ENCODE results near the gene FASN. TPM values are rescaled to one million over a fixed set of nuclear protein-coding genes. Genes with fewer than 3 reads are reported as not detected.

FASN gene
- total and polyA plus RNA-seq, 2 donors (not counting 3 experiments of a cell fraction or from before 2014, with no cell fraction given), result 101 to 360 TPM

- ChIA-PET CTCF (no interaction called here), POLR2A (no interaction called here)
- no peak overlapping the region for H3K27ac ChIP-seq (ENCODE audit: insufficient read depth, low read depth, low read length)
- H2AFZ ChIP-seq (ENCODE audit: low read depth, low read length), result no peak overlapping the region
- intact Hi-C loops (cut with micrococcal nuclease) (no loop called here), dilution Hi-C loops (cut with MboI; ENCODE audit: extremely low pct_ligation_motif_present, low sequenced_read_pairs) (no loop called here)
- TF ChIP-seq MYC (IDR thresholded peaks at IDR 0.05; ENCODE audit: low read depth, low read length) (no peak), CTCF (IDR thresholded peaks at IDR 0.05; ENCODE audit: extremely low read depth in 1 of 2, insufficient read depth in 1 of 2, low read depth in 1 of 2, low read length in 2 of 2) (no peak), JUN (IDR thresholded peaks at IDR 0.05; ENCODE audit: borderline replicate concordance, insufficient read depth, insufficient read length, low read depth) (no peak), POLR2AphosphoS5 (IDR thresholded peaks at IDR 0.05; ENCODE audit: insufficient read depth, low read depth, low read length) (no peak), FOS (IDR thresholded peaks at IDR 0.05; ENCODE audit: borderline replicate concordance, insufficient read depth, low read length) (no peak), EZH2 (IDR thresholded peaks at IDR 0.05; ENCODE audit: borderline replicate concordance, low read depth, low read length, severe bottlenecking) (no peak), GATA2 (IDR thresholded peaks at IDR 0.05; ENCODE audit: insufficient read depth, insufficient read length, low read depth, low read length) (no peak), POLR2A (IDR thresholded peaks at IDR 0.05; ENCODE audit: low read depth, low read length) (no peak)
- TF ChIP-seq, protein P1, sequence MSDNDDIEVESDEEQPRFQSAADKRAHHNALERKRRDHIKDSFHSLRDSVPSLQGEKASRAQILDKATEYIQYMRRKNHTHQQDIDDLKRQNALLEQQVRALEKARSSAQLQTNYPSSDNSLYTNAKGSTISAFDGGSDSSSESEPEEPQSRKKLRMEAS (IDR thresholded peaks at IDR 0.05; ENCODE audit: insufficient read depth, insufficient read length), result no peak
- no peaks in the 10 kb centered on the region for H3K9me3 ChIP-seq (replicated peaks; ENCODE audit: control insufficient read depth, insufficient read depth, low read length)
- no peak for FAIRE-seq
- BruUV-seq (replicated peaks), result no TSS peak
- no peaks in the 10 kb centered on the region for H3K27me3 ChIP-seq (ENCODE audit: control insufficient read depth in 2 of 2, insufficient read depth in 2 of 2, low read length in 2 of 2)
- H3K36me3 ChIP-seq (ENCODE audit: control insufficient read depth in 2 of 2, extremely low read depth in 1 of 2, insufficient read depth in 2 of 2, low read length in 2 of 2), result no peaks in the 10 kb centered on the region
- no peaks in the 10 kb centered on the region for H3K79me2 ChIP-seq (ENCODE audit: control insufficient read depth, insufficient read depth, low read length)
- no peak for DNase-seq (ENCODE audit: low read depth, low spot score)
- H4K20me1 ChIP-seq (replicated peaks; ENCODE audit: control insufficient read depth, extremely low read depth, insufficient read depth, low read length), result no peaks in the 10 kb centered on the region
- H3K9ac ChIP-seq (replicated peaks; ENCODE audit: extremely low read depth, insufficient read depth, low read length), result no peak overlapping the region
- H3K4me3 ChIP-seq (replicated peaks in 1 of 3; ENCODE audit: insufficient read depth in 1 of 3, low read depth in 1 of 3, low read length in 3 of 3), result no peak overlapping the region
- peaks cover 10% of the 10 kb centered on the region for H3K4me1 ChIP-seq (ENCODE audit: control insufficient read depth, extremely low read depth, insufficient read depth, low read length)
- H3K9me1 ChIP-seq (replicated peaks; ENCODE audit: control insufficient read depth, extremely low read depth, insufficient read depth, low read length), result no peaks in the 10 kb centered on the region
- no peak overlapping the region for H3K4me2 ChIP-seq (ENCODE audit: insufficient read depth, low read length)
These were observed 11.0 kb upstream of the FASN start for GRCh38 chr17:82108961-82109475.
